HepG2 (cell line): ENCODE measurements around the gene FGF14. TPM values are rescaled to one million over a fixed set of nuclear protein-coding genes. Genes with fewer than 3 reads are reported as not detected.

Source experiments
- ATAC-seq: fragments of 200-7000 bp; cut with Tn5 transposase; 3 replicates; pipeline ENCODE4 v1.9.1; 2020; ENCODE audit warnings: mild to moderate bottlenecking, moderate library complexity
- BruUV-seq: library from RNA; stranded (reverse); fragments of 400-500 nt; replicated peaks from 2 replicates; lab custom pipeline; 2021; lab: Mats Ljungman, UMichigan
- CTCF ChIA-PET: fragments of 300-600 bp; formaldehyde crosslinking; extraction: SDS; loops from one replicate; lab custom pipeline; 2021; ENCODE audit warnings: low total read pairs, inconsistent platforms, low intra/inter-chr PET ratio; lab: Yijun Ruan, JAX
- POLR2A ChIA-PET: fragments of 350-600 bp; sonication (Branson Sonifier 250); formaldehyde crosslinking; loops from one replicate; lab custom pipeline; 2020; ENCODE audit warnings: antibody characterized with exemption, inconsistent platforms; lab: Yijun Ruan, JAX
- DNase-seq: peaks from one replicate; pipeline ENCODE4 v3.0.0-alpha.2; 2015; ENCODE audit warnings: low spot score
- FAIRE-seq: peaks from 3 replicates; lab custom pipeline; 2011; peaks lifted over from hg19 to GRCh38; lab: Jason Lieb, UNC
- H2AFZ ChIP-seq: one replicate; pipeline ENCODE4 v1.6.1; 2011; ENCODE audit warnings: low read length, inconsistent platforms
- H3K27ac ChIP-seq: fragments of 300-600 bp; 3 replicates; pipeline ENCODE4 v1.8.0; 2011; ENCODE audit warnings: mixed run types, mild to moderate bottlenecking, mixed read lengths, low read length, inconsistent platforms; ENCODE audit not compliant: insufficient read depth; ENCODE audit errors: extremely low read length
- H3K27me3 ChIP-seq, 2 experiments: fragments of 200-600 bp in 1 of 2; 2 replicates in 1 of 2; 3 replicates in 1 of 2; pipeline versions ENCODE4 v1.6.0 to v1.8.0; 2011; ENCODE audit warnings: low read length in 2 of 2, mild to moderate bottlenecking in 2 of 2, moderate library complexity in 2 of 2, inconsistent platforms in 1 of 2; ENCODE audit not compliant: insufficient read depth in 2 of 2, control insufficient read depth in 1 of 2
- H3K36me3 ChIP-seq, 2 experiments: fragments of 200-600 bp in 1 of 2; replicated peaks in 1 of 2; 2 replicates in 1 of 2; 3 replicates in 1 of 2; pipeline versions ENCODE4 v1.5.1 to v1.8.0; 2011; ENCODE audit warnings: low read length in 2 of 2, inconsistent platforms in 1 of 2; ENCODE audit not compliant: insufficient read depth in 2 of 2, control insufficient read depth in 1 of 2
- H3K4me1 ChIP-seq: 2 replicates; pipeline ENCODE4 v1.5.1; 2012; ENCODE audit warnings: low read length, inconsistent platforms; ENCODE audit not compliant: insufficient read depth
- H3K4me2 ChIP-seq: 2 replicates; pipeline ENCODE4 v1.6.0; 2011; ENCODE audit warnings: low read depth, low read length, inconsistent platforms
- H3K4me3 ChIP-seq, 3 experiments: fragments of 200-600 bp in 1 of 3; sonication (generic), shearing (Covaris generic) in 1 of 3; replicated peaks in 1 of 3; 2 replicates each; pipeline ENCODE4 v1.5.1; 2011 to 2016; ENCODE audit warnings: low read length in 3 of 3, inconsistent platforms in 2 of 3, low read depth in 2 of 3, mild to moderate bottlenecking in 2 of 3, control low read depth in 1 of 3, mixed read lengths in 1 of 3; ENCODE audit not compliant: insufficient read depth in 1 of 3
- H3K79me2 ChIP-seq: one replicate; pipeline ENCODE4 v1.6.1; 2011; ENCODE audit warnings: low read length, inconsistent platforms; ENCODE audit not compliant: insufficient read depth
- H3K9ac ChIP-seq: 2 replicates; pipeline ENCODE4 v1.6.0; 2011; ENCODE audit warnings: mild to moderate bottlenecking, low read depth, low read length, inconsistent platforms; ENCODE audit not compliant: insufficient read depth
- H3K9me3 ChIP-seq: 2 replicates; pipeline ENCODE4 v1.5.1; 2012; ENCODE audit warnings: mild to moderate bottlenecking, low read length
- H4K20me1 ChIP-seq: 2 replicates; pipeline ENCODE4 v1.6.0; 2011; ENCODE audit warnings: inconsistent platforms, mild to moderate bottlenecking, low read length, moderate library complexity; ENCODE audit not compliant: insufficient read depth
- EEA1 ChIP-seq: sonication (generic); formaldehyde crosslinking; IDR thresholded peaks from 2 replicates; pipeline ENCODE4 v1.5.1; 2020; ENCODE audit warnings: mild to moderate bottlenecking, missing genetic modification reagents, borderline replicate concordance
- FOXO4 ChIP-seq: sonication (generic); formaldehyde crosslinking; conservative IDR thresholded peaks from 2 replicates; pipeline ENCODE4 v1.8.1; 2023; ENCODE audit warnings: missing genetic modification reagents
- KLF12 ChIP-seq: sonication (generic); formaldehyde crosslinking; IDR thresholded peaks from 2 replicates; pipeline ENCODE4 v1.4.0; 2020; ENCODE audit warnings: missing genetic modification reagents, borderline replicate concordance
- MAF1 ChIP-seq: sonication (generic); formaldehyde crosslinking; IDR thresholded peaks from 2 replicates; pipeline ENCODE4 v1.5.0; 2020; ENCODE audit warnings: missing genetic modification reagents, borderline replicate concordance
- PHF21A ChIP-seq: sonication (generic); formaldehyde crosslinking; IDR thresholded peaks from 2 replicates; pipeline ENCODE4 v1.5.0; 2020; ENCODE audit warnings: mild to moderate bottlenecking, missing genetic modification reagents
- ZNF251 ChIP-seq: sonication (generic); formaldehyde crosslinking; IDR thresholded peaks from 2 replicates; pipeline ENCODE4 v1.9.0; 2021; ENCODE audit warnings: mild to moderate bottlenecking, missing genetic modification reagents
- ZNF468 ChIP-seq: sonication (generic); formaldehyde crosslinking; IDR thresholded peaks from 2 replicates; pipeline ENCODE4 v1.8.0; 2022; ENCODE audit warnings: mild to moderate bottlenecking, moderate library complexity, missing genetic modification reagents
- ZNF773 ChIP-seq: sonication (generic); formaldehyde crosslinking; IDR thresholded peaks from 2 replicates; pipeline ENCODE4 v1.4.0; 2020; ENCODE audit warnings: missing genetic modification reagents, borderline replicate concordance
- ZNF788 ChIP-seq: sonication (generic); formaldehyde crosslinking; IDR thresholded peaks from 2 replicates; pipeline ENCODE4 v1.5.0; 2020; ENCODE audit warnings: mild to moderate bottlenecking, missing genetic modification reagents, borderline replicate concordance
- WGBS: methylation state at CpG from one replicate; pipeline ENCODE4 v1.1.6; 2017; ENCODE audit warnings: low lambda C conversion rate; 5-methylcytosine and 5-hydroxymethylcytosine counted together
- in situ Hi-C: cut with HindIII; loops from 2 replicates; pipeline ENCODE4 v1.10.0; 2017; ENCODE audit warnings: low pct_unique_long_range_greater_than_20kb; ENCODE audit not compliant: extremely low pct_ligation_motif_present
- intact Hi-C: fragments of 100-400 bp; cut with micrococcal nuclease; formaldehyde crosslinking; loops from one replicate; pipeline ENCODE4 v1.10.0; 2022; ENCODE audit not compliant: unreplicated experiment
- polyA plus RNA-seq, 8 experiments: library from polyadenylated mRNA; depleted of rRNA in 3 of 8; stranded (reverse) in 7 of 8; unstranded in 1 of 8; fragments of >200 nt; fragmentation: Illumina TruSeq in 4 of 8; extraction: Trizol in 4 of 8; gene quantifications; 2 replicates each; pipeline versions ENCODE4 v1.2.1 to v1.2.3, GENCODE V29; 2011 to 2016; ENCODE audit warnings: low read depth in 4 of 8, missing spikeins in 1 of 8, mixed read lengths in 1 of 8; ENCODE audit not compliant: insufficient read depth in 1 of 8
- total RNA-seq, 5 experiments: library from RNA; depleted of rRNA; stranded (reverse); fragments of >200 nt; fragmentation: Illumina TruSeq; extraction: Trizol; gene quantifications; 2 replicates each; pipeline ENCODE4 v1.2.3, GENCODE V29; 2016; ENCODE audit warnings: low read depth in 1 of 5
- TF ChIP-seq, protein P1 (sequence below): sonication (generic); formaldehyde crosslinking; conservative IDR thresholded peaks from 2 replicates; pipeline ENCODE4 v1.5.0; 2020; ENCODE audit warnings: missing genetic modification reagents

The FGF14 gene
- total and polyA plus RNA-seq, 2 of the 13 experiments (the other 11 are each of a cell fraction or from before 2014, with no cell fraction given): not detected

- no peaks in the 10 kb centered on the region; a peak in 1 of 5 replicates for H3K27me3 ChIP-seq
- CTCF ChIA-PET: no interaction called here
- H4K20me1 ChIP-seq: no peaks in the 10 kb centered on the region
- no peaks in the 10 kb centered on the region for H3K9me3 ChIP-seq
- no peak for DNase-seq
- ATAC-seq: no peak
- TF ChIP-seq ZNF773 (CRISPR knock-in tag) (no peak), EEA1 (CRISPR knock-in tag) (no peak), PHF21A (no peak), ZNF468 (CRISPR knock-in tag) (no peak), ZNF788 (CRISPR knock-in tag) (no peak), KLF12 (no peak), FOXO4 (CRISPR knock-in tag) (no peak), ZNF251 (CRISPR knock-in tag) (no peak), MAF1 (CRISPR knock-in tag) (no peak)
- TF ChIP-seq, protein P1, sequence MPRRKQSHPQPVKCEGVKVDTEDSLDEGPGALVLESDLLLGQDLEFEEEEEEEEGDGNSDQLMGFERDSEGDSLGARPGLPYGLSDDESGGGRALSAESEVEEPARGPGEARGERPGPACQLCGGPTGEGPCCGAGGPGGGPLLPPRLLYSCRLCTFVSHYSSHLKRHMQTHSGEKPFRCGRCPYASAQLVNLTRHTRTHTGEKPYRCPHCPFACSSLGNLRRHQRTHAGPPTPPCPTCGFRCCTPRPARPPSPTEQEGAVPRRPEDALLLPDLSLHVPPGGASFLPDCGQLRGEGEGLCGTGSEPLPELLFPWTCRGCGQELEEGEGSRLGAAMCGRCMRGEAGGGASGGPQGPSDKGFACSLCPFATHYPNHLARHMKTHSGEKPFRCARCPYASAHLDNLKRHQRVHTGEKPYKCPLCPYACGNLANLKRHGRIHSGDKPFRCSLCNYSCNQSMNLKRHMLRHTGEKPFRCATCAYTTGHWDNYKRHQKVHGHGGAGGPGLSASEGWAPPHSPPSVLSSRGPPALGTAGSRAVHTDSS (CRISPR knock-in tag): no peak
- H3K79me2 ChIP-seq: no peaks in the 10 kb centered on the region
- no peak overlapping the region for H3K4me2 ChIP-seq
- no peak overlapping the region for H3K27ac ChIP-seq
- H3K4me1 ChIP-seq: no peaks in the 10 kb centered on the region
- BruUV-seq: no TSS peak
- H3K4me3 ChIP-seq: no peak overlapping the region
- POLR2A ChIA-PET: no interaction called here
- H2AFZ ChIP-seq: no peak overlapping the region
- WGBS: 5% methylated on average over 2 of the region's 2 CpGs
- no peaks in the 10 kb centered on the region for H3K36me3 ChIP-seq
- no peak overlapping the region for H3K9ac ChIP-seq
- FAIRE-seq: no peak
- in situ Hi-C loops: no loop called here
- intact Hi-C loops: no loop called here
These were observed 715.8 kb downstream of the FGF14 start for GRCh38 chr13:101686003-101686402.
